Stimulated activated CD4-positive, alpha-beta T cell treated with anti-CD3 and anti-CD28 coated beads, Interleukin-12 subunit alpha, Interleukin-12 subunit beta, amount 100 ng/mL, for 4 hours (primary cell): ENCODE measurements around the gene JPH3.

Experiments used
- DNase-seq: peaks from one replicate; pipeline ENCODE4 v3.0.0-alpha.2; 2020

The JPH3 gene

GRCh38 chr16:87744750-87745514, 142.6 kb downstream of the JPH3 start:
- DNase-seq = no peak

GRCh38 chr16:87746178-87746577, 143.9 kb downstream of the JPH3 start:
- no peak for DNase-seq
